HG03045 (cell line): ENCODE measurements around the gene FOXL2NB.

Experiments
- ATAC-seq: cut with Tn5 transposase; IDR thresholded peaks from one replicate; pipeline ENCODE4 v1.9.1; 2021; ENCODE audit warnings: mild to moderate bottlenecking, moderate library complexity; ENCODE audit not compliant: unreplicated experiment

FOXL2NB gene

DNA sequence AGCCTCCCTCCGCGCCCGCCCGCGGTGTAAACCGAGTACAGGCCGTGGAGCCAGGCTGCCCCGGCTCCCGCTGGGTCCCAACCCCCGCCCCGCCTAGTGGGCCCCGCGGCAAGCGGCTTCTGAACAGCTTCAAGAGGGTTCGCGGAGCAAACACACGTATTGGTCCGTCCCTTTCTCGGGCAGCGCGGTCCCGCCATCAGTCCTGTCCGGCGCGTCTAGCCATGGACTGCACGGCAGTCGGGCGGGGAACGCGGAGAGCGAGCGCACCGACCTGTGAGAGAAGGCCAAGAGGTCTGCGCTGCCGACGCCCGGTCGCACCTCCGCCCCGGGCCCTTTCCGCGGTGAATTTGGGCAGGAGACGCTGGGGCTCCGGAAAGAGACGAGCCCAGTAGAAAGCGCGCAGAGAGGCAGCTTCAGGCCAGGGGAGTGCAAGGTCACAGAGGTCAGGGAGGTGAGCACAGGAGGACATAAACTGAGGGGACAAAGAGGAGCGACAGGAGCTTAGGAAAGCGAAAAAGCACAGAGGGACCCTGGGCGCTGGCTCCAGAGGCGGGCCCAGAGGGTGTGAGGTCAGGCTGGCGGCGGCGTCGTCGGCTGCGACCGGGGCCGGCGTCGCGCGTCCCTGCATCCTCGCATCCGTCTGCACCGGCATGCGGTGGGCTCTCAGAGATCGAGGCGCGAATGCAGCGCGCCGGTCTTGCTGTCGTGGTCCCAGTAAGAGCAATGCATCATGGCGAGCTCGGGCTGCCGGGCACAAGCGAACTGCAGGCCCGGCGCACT, 1.9 kb upstream of the FOXL2NB start:
- ATAC-seq, result no peak

DNA sequence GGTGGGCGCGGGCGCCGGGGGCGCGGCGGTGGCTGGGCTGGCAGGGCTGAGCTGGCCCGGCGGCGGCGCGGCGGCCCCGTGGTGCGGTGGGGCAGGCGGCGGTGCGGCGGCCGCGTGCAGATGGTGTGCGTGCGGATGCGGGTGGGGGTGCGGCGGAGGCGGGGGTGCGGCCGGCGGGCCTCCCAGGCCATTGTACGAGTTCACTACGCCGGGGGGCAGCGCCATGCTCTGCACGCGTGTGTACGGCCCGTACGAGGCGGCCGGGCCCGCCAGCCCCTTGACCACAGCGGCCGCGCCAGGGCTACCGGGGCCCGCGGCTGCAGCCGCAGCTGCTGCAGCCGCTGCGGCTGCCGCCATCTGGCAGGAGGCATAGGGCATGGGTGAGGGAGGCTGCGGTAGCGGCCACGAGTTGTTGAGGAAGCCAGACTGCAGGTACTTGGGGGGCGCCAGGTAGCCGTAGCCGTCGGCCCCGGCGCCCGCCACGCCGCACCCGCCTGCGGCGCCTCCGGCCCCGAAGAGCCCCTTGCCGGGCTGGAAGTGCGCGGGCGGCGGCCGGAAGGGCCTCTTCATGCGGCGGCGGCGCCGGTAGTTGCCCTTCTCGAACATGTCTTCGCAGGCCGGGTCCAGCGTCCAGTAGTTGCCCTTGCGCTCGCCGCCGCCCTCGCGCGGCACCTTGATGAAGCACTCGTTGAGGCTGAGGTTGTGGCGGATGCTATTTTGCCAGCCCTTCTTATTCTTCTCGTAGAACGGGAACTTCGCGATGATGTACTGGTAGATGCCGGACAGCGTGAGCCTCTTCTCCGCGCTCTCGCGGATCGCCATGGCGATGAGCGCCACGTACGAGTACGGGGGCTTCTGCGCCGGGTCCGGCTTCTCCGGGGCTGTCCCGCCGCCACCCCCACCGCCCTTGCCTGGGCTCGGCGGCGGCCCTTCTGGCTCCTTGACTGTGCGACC, 1.0 kb upstream of the FOXL2NB start:
- no peak for ATAC-seq

DNA sequence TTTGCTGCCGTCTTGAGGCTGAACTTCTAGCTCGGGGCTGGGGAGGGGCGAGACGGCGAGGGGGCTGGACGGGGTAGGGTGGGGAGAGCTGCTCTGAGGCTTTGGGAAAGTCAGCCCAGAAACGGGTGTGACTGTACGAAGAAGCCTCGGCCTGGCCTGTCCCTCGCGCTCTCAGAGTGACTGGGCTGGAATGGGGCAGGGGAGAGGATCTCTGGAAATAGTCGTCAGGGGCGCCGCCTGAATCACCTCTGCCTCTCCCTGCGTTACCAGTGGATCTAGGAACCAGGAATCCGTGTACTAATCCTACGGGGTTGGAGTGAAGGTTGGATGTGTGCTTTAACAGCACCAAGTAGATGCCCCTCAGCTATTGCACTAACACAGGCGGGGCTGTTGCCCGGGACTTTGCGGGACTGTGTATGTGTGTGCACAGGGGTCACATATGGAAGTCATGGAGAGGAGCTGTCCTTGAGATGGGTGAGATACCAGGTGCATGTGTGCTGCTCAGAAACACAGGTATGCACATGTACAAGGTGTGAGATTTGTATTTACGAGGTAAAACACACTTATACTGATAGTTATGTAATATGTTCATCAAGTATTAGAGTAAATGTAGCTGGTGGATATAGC, 591 bp downstream of the FOXL2NB start:
- ATAC-seq, result no peak

DNA sequence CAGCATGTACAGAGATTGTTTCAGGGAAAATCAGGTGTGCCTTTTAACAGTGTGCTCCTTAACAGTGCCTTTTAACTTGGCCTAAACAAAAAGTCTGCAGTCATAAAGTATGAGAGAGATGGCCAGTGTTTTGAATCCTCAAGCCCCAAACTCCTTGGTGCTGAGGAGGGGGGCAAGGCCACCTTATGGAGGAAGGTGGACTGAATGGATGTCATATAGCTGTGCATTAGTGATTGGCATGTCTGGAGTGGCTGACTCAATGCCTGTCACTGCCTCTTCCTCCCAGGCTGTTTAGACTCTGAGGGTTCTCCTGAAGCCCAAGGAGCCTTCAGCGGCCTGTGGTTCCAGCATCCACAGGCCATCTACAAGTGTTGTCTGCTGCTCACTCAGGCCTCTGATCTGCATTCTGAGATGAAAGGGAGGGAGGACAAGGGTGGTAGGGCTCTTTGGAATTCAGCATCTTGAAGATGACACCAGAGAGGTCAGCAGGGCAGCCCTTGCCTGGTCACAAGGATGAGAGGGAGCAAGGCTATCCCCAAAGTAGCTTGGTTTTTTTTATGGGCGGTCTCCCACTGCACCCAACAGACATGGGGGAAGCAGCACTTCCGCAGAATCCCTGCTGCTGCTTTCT, 1.5 kb downstream of the FOXL2NB start:
- ATAC-seq, result no peak

DNA sequence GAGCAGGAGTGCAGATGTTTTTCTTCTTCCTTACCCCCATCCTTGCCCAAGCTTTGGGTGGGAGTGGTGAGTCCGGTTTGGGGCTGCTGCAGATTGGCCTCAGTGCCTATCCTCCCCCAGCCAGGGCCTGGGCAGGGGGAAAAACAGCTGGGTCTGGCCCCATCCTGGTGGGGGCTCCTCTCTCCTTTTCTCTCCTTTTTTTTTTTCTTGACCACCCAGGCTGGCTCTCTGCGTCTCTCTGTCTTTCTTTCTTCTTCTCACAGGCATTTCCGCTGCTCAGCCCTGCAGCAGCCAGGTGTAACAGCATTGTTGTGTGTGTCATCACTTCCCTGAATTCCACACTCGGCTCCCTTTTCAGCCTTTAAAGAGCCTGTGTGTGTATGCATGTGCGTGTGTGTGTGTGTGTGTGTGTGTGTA, 2.0 kb downstream of the FOXL2NB start:
- no peak for ATAC-seq

GRCh38 chr3:138949445-138950005, 2.5 kb downstream of the FOXL2NB start:
- ATAC-seq, result no peak

GRCh38 chr3:138950006-138950644, 3.1 kb downstream of the FOXL2NB start:
- ATAC-seq, result no peak

DNA sequence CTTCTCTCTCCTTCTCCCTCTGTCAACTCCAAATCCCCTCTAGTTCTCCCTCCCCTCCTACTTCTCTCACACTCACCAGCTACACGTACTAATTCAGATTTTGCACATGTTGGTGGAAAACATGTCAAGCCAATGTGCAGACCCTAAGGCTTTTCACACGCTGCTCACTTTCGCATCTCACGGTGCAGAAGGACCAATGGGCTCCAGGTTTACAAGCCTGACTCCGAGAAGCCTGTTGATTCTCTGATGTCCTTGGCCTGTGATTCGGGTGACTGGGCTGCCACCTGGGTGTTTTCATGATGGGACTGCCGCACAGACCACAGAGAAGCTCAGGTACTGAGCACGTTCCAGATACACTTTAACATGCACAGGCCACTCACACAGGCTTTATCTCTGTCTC, 3.7 kb downstream of the FOXL2NB start:
- ATAC-seq, result no peak

DNA sequence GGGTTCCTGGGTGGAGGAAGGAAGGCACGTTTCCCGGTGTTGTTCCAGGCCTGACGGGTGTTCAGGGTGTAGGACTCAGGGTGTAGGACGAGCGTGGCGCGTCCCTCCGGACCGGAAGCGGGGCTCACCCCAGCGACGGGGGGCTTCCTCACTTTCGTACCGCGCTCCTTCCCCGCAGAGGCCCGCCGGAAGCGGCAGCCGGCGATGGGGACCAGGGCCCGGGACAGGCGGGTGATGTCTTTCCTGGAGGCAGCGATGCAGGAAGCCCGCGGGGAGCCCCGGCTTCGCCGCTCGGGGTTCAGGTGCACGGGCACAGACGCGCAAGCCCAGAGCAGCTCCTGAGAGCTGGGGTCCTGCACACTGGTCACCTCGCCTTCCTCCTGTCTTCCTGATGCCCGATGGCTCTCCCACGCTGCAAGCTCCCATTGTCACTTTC, 13.4 kb downstream of the FOXL2NB start:
- ATAC-seq, result no peak

- no peak for ATAC-seq
These were observed 16.0 kb downstream of the FOXL2NB start for GRCh38 chr3:138962854-138963560.

DNA sequence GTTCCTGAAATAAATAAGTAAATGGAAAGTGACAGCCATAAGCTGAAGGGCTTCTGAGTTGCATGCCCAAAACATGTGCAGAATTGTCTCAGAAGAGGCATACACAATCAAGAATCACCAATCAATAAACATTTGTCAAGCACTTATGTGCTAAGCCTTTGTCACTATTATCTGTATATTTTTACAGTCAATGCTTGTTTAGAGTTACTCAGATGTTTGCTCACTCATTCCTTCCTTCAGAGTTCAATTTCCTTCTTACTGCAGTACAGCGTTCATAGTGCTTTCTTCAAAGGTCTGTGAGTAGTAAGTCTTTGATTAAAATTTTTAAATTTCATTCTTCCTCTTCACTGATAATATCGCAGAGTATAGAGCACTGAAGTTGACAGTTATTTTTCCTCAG, 17.2 kb downstream of the FOXL2NB start:
- ATAC-seq, result no peak

DNA sequence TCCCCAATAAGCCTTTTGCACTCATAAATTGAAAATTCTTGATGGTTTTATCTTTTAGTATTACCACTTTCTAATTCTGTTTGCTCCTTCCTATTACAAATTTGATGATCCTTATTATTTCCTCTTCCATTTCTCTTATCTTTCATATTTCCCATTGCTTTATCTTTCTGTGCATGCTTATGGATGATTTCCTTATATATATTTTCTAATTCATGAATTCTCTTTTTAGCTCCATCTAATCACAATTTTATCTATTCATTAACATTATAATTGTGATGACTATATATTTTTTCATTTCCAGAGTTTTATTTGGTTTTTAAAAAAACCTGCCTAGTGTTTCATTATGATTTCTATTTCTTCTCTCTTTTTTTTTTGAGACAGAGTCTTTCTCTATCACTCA, 17.9 kb downstream of the FOXL2NB start:
- no peak for ATAC-seq

DNA sequence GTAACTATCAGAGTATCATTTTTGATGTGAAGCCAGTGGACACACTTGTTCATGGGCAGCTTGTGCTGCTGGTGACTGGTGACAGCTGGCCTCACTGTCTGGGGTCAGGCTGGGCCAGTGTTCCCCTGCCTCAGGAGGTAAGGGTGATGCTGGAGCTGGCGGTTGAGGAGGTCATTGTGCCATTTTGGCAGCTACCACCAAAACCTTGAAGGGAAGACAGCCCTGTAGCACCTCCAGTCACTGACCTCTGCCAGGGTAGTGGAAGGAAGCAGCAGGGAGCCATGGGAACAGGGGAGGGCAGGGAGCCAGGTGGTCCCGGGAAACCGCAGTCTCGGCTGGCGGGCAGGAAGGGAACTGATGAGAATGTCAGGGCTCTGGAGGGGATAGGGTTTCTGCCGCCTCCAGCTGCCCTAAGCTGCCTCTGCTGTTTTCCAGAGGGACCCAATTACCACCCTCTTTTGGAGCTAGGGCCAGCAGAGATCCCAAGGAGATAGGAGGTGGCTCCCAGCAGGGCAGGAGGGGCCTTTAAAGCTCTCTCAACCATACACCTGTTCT, 24.8 kb downstream of the FOXL2NB start:
- ATAC-seq, result no peak

GRCh38 chr3:138972941-138973340, 25.9 kb downstream of the FOXL2NB start:
- no peak for ATAC-seq

- ATAC-seq, result no peak
These were observed 27.4 kb downstream of the FOXL2NB start for GRCh38 chr3:138974462-138974861.

- ATAC-seq, result no peak
These were observed 28.3 kb downstream of the FOXL2NB start for GRCh38 chr3:138975351-138975750.

DNA sequence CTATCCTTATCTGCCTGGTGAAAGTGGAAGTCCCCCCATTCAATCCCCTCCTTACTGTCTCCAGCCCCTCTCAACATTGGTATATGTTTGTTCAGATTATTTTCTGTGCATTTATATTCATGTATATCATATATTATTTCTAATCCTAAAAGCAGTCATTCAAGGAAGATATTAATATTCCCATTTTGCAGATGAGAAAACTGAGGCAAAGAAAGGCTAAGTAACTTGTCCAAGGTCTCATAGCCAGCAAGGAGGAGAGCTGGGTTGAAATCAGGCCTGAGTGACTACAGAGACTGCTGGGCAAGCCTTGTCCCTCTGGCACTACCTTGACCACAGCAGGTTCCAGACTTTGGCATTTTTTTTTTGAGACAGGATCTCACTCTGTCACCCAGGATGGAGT, 29.0 kb downstream of the FOXL2NB start:
- ATAC-seq, result no peak

GRCh38 chr3:138984816-138985215, 37.8 kb downstream of the FOXL2NB start:
- no peak for ATAC-seq

DNA sequence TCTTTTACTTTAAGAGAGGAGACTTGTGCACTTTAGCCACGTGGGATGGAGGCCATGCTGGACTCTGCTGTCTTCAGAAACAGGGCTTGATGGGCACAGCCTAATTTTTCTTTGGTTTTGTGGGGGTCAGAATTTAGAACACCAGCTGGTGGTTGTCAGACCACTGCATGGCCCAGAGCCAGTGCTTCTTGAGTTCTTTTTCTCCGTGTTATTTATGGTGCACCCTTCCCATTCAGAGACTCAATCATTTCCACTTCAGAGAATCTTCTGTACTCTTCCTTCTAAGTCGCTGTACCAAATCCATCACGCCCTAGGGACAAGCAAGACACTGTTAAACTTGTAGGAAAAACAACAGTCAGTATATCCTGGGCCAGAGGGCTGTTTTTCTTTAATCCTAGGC, 38.9 kb downstream of the FOXL2NB start:
- no peak for ATAC-seq
